Fibroblast of mammary gland (primary cell): ENCODE measurements around the gene PDCD10.

Source experiments
- DNase-seq: peaks from one replicate; pipeline ENCODE4 v3.0.0-alpha.2; 2010; ENCODE audit warnings: low read depth
- H3K4me3 ChIP-seq: 2 replicates; pipeline ENCODE4 v1.5.1; 2011; ENCODE audit warnings: low read depth, mild to moderate bottlenecking, low read length, moderate library complexity; ENCODE audit not compliant: control insufficient read depth
- TF ChIP-seq, protein P1 (sequence below): conservative IDR thresholded peaks from 2 replicates; pipeline ENCODE4 v1.5.1; 2011; ENCODE audit warnings: low read depth, low read length, inconsistent platforms; ENCODE audit not compliant: control insufficient read depth, insufficient read depth

The PDCD10 gene

DNA sequence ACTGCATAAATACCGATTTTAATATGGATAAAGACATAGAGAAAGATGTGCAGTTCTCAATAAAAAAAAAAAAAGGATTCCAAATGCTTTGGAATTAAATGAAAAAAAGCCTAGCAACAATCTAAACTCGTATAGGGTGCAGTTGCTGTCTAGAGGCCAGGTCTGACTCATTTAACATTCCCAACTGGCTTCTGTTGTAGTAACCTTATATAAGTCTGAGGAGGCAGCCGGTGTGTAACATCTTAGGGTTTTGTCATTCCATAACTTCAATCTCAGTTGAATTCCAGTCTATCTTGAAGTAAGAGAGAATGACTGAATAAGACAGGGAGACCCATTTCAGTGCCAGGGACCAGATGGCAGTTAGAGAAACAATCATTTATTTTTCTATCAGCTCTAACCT is 6.5 kb downstream of the PDCD10 start:
- DNase-seq = peak; percentile 66
- no peak overlapping the region for H3K4me3 ChIP-seq
- TF ChIP-seq, protein P1, sequence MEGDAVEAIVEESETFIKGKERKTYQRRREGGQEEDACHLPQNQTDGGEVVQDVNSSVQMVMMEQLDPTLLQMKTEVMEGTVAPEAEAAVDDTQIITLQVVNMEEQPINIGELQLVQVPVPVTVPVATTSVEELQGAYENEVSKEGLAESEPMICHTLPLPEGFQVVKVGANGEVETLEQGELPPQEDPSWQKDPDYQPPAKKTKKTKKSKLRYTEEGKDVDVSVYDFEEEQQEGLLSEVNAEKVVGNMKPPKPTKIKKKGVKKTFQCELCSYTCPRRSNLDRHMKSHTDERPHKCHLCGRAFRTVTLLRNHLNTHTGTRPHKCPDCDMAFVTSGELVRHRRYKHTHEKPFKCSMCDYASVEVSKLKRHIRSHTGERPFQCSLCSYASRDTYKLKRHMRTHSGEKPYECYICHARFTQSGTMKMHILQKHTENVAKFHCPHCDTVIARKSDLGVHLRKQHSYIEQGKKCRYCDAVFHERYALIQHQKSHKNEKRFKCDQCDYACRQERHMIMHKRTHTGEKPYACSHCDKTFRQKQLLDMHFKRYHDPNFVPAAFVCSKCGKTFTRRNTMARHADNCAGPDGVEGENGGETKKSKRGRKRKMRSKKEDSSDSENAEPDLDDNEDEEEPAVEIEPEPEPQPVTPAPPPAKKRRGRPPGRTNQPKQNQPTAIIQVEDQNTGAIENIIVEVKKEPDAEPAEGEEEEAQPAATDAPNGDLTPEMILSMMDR = no peak

DNA sequence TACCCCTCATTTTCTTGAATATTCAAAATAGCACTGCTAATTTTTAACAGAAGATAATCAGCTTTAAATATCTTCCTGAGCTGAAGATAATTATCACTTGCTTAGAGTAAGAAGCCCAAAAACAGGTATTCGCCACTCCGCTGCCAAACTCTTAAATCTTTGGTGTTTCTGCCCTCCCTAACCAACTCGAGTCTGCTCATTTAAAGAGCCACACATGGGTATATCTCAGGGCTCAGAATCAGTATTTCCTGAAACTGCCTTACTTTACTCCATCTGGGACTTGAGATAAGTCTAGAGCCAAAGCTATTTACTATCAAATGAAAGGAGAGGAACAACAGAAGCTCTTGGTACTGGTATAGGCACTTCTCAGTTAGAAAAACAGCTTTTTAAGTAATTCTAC is 10.8 kb downstream of the PDCD10 start:
- no peak overlapping the region for H3K4me3 ChIP-seq
- DNase-seq = no peak
- TF ChIP-seq, protein P1 = no peak

DNA sequence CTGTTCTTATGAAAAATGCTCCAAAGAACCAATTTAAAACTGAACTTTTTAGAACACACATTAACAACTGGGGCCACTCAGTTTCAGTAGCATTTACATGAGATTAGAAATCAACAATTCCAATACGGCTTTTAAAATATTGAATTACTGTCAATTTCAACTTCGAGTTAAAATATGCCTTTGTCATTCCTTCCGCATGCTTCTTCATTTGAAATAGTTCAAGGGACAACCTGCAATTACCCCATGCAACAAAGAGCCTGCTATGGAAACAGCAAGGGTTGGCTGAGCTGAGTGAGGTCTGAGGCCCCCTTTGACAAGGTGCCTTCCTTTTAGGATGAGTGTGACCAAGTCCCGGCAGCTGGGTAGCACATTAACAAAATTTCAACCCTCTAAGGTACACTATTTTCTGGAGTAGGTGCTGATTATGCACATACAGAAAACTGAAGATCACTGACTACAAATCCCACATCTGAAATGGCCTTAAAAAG is 11.6 kb downstream of the PDCD10 start:
- no peak for DNase-seq
- TF ChIP-seq, protein P1 = no peak
- H3K4me3 ChIP-seq = no peak overlapping the region

DNA sequence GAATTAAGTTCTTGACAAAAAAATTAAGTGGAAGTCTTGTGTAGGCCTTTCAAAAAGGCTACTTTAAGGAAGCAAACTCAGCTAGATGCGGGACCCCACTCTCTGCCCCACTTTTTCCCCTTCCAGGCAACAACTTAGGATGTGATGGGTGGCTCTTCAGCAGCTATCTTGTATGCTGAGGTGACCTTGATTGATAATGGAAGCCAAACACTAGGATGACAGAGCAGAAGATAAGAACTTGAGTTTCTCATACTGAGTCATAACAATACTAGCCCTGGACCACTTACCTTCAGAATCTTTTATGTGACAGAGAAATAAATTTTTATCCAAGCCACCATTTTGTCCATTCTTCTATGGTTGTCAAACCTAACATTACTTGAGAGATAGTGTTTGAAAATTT is 16.1 kb downstream of the PDCD10 start:
- no peak overlapping the region for H3K4me3 ChIP-seq
- DNase-seq = no peak
- TF ChIP-seq, protein P1 = no peak

DNA sequence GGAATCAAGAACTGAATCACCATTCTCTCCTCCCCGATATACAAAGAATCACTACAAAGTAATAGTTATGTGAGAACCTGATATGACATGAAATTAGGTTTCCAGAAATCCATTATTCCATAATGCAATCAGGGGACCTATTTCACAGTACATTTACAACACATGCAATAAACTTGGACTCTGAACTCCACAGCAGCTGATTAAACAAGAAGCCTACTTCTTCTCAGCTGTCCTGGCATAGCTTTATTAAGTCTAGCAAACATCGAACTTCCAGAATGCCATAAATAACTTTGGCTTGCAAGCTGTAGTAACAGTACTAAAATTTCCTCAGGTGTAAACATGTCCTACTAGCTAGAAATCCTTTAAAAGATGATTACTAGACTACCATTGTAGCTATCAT is 17.8 kb downstream of the PDCD10 start:
- H3K4me3 ChIP-seq = no peak overlapping the region
- no peak for DNase-seq
- TF ChIP-seq, protein P1 = no peak

DNA sequence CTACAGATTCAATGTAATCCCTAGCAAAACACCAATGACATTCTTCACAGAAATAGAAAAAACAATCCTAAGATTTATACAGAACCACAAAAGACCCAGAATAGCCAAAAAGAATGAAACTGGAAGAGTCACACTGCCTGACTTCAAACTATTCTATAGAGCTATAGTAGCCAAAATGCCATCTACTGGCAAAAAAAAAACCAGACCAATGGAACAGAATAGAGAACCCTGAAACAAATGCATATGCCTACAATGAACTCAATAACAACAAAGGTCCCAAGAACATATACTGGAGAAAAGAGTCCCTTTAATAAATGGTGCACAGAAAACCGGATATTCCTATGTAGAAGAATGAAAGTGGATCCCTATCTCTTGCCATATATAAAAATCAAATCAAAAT is 19.8 kb downstream of the PDCD10 start:
- DNase-seq = no peak
- no peak overlapping the region for H3K4me3 ChIP-seq
- TF ChIP-seq, protein P1 = no peak

DNA sequence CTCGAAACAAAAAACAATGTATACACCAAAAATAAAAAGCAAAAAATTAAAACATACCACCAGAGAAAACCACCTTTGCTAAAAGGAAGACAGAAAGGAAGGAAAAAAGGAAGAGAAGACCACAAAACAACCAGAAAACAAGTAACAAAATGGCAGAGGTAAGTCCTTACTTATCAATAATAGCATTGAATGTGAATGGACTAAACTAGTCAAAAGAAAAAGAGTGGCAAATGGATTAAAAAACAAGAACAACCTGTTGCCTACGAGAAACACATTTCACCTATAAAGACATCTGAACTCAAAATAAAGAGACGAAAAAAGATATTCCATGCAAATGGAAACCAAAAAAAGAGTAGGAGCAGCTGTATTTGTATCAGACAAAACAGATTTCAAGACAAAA is 22.2 kb downstream of the PDCD10 start:
- DNase-seq = no peak
- TF ChIP-seq, protein P1 = no peak
- no peak overlapping the region for H3K4me3 ChIP-seq
